H1 (cell line): Measurements from ENCODE around the gene RERE. TPM values are rescaled to one million over a fixed set of nuclear protein-coding genes. Genes with fewer than 3 reads are reported as not detected.

Source experiments
- CTCF ChIA-PET: fragments of 300-600 bp; sonication (Branson Sonifier 250); formaldehyde crosslinking; loops from one replicate; lab custom pipeline; 2021; ENCODE audit not compliant: partially characterized antibody; lab: Charles Lee
- POLR2A ChIA-PET: fragments of 300-600 bp; sonication (Branson Sonifier 250); formaldehyde crosslinking; loops from one replicate; lab custom pipeline; 2021; ENCODE audit warnings: inconsistent platforms; ENCODE audit not compliant: partially characterized antibody; lab: Charles Lee
- DNase-seq, 2 experiments: peaks; one replicate each; pipeline versions ENCODE4 v3.0.0 to v3.0.0-alpha.2; 2010 to 2022; ENCODE audit warnings: low spot score in 2 of 2, low read depth in 1 of 2, mixed read lengths in 1 of 2
- FAIRE-seq: peaks from 2 replicates; lab custom pipeline; 2011; peaks lifted over from hg19 to GRCh38; lab: Jason Lieb, UNC
- H2AFZ ChIP-seq: 2 replicates; pipeline ENCODE4 v1.8.1; 2012; ENCODE audit warnings: low read length, inconsistent platforms
- H2AK5ac ChIP-seq: 2 replicates; pipeline ENCODE4 v1.6.1; 2013; ENCODE audit warnings: low read depth, low read length
- H2BK120ac ChIP-seq: replicated peaks from 2 replicates; pipeline ENCODE3; 2013; ENCODE audit warnings: low read depth, low read length, inconsistent platforms
- H2BK12ac ChIP-seq: 2 replicates; pipeline ENCODE4 v1.6.1; 2013; ENCODE audit warnings: low read depth, low read length
- H2BK15ac ChIP-seq: 2 replicates; pipeline ENCODE4 v1.6.1; 2013; ENCODE audit warnings: low read length
- H2BK20ac ChIP-seq: 2 replicates; pipeline ENCODE4 v1.6.1; 2013; ENCODE audit warnings: low read length
- H2BK5ac ChIP-seq: 2 replicates; pipeline ENCODE4 v1.6.1; 2013; ENCODE audit warnings: low read depth, low read length
- H3K14ac ChIP-seq: 2 replicates; pipeline ENCODE4 v1.6.1; 2013; ENCODE audit warnings: inconsistent platforms; ENCODE audit not compliant: insufficient read length
- H3K18ac ChIP-seq: 2 replicates; pipeline ENCODE4 v1.6.1; 2013; ENCODE audit warnings: low read length; ENCODE audit errors: extremely low read depth
- H3K23ac ChIP-seq: 2 replicates; pipeline ENCODE4 v1.6.1; 2013; ENCODE audit warnings: inconsistent platforms; ENCODE audit not compliant: insufficient read length
- H3K23me2 ChIP-seq: 2 replicates; pipeline ENCODE4 v1.6.1; 2013; ENCODE audit warnings: low read depth, low read length
- H3K27ac ChIP-seq: 2 replicates; pipeline ENCODE4 v1.6.1; 2011; ENCODE audit warnings: low read depth, low read length, inconsistent platforms
- H3K27me3 ChIP-seq, 4 experiments: replicated peaks in 1 of 4; 1 replicate in 1 of 4; 2 replicates in 3 of 4; pipeline versions ENCODE4 v1.6.1 to v1.8.1; 2011 to 2013; ENCODE audit warnings: low read length in 3 of 4, mild to moderate bottlenecking in 3 of 4, inconsistent platforms in 2 of 4, mixed read lengths in 2 of 4, moderate library complexity in 1 of 4; ENCODE audit not compliant: control insufficient read depth in 3 of 4, insufficient read depth in 3 of 4; ENCODE audit errors: extremely low read depth in 1 of 4
- H3K36me3 ChIP-seq, 4 experiments: 2 replicates each; pipeline versions ENCODE4 v1.6.1 to v1.8.1; 2011 to 2013; ENCODE audit warnings: mild to moderate bottlenecking in 4 of 4, low read length in 3 of 4, moderate library complexity in 2 of 4, control low read depth in 1 of 4, inconsistent platforms in 1 of 4; ENCODE audit not compliant: insufficient read depth in 4 of 4, control insufficient read depth in 2 of 4
- H3K4ac ChIP-seq: replicated peaks from 2 replicates; pipeline ENCODE3; 2013; ENCODE audit warnings: low read length, low read depth, mixed read lengths, inconsistent platforms; ENCODE audit not compliant: insufficient read length
- H3K4me1 ChIP-seq, 4 experiments: replicated peaks in 1 of 4; 1 replicate in 1 of 4; 2 replicates in 3 of 4; pipeline versions ENCODE4 v1.6.1 to v1.8.1; 2011 to 2013; ENCODE audit warnings: low read length in 3 of 4, inconsistent platforms in 2 of 4, mixed read lengths in 1 of 4; ENCODE audit not compliant: insufficient read depth in 4 of 4, control insufficient read depth in 3 of 4
- H3K4me2 ChIP-seq, 2 experiments: 2 replicates each; pipeline versions ENCODE4 v1.6.1 to v1.8.1; 2011 to 2013; ENCODE audit warnings: low read depth in 2 of 2, low read length in 2 of 2, control low read depth in 1 of 2, inconsistent platforms in 1 of 2, mild to moderate bottlenecking in 1 of 2; ENCODE audit not compliant: insufficient read depth in 1 of 2
- H3K4me3 ChIP-seq, 4 experiments: fragments of 200-600, 300-600 bp in 1 of 4; sonication (generic), shearing (Covaris generic), sonication (Bioruptor Twin) in 1 of 4; 2 replicates each; pipeline versions ENCODE4 v1.5.1 to v1.8.1; 2011 to 2016; ENCODE audit warnings: low read length in 4 of 4, low read depth in 3 of 4, control low read depth in 2 of 4, inconsistent platforms in 2 of 4, mild to moderate bottlenecking in 2 of 4, mixed read lengths in 1 of 4, moderate library complexity in 1 of 4; ENCODE audit not compliant: insufficient read depth in 2 of 4; ENCODE audit errors: extremely low read depth in 1 of 4
- H3K56ac ChIP-seq: replicated peaks from 2 replicates; pipeline ENCODE3; 2013; ENCODE audit warnings: low read depth, mild to moderate bottlenecking, mixed read lengths, low read length, inconsistent platforms; ENCODE audit not compliant: insufficient read length
- H3K79me1 ChIP-seq: 2 replicates; pipeline ENCODE4 v1.6.1; 2013; ENCODE audit warnings: low read depth, low read length, control low read depth
- H3K79me2 ChIP-seq, 2 experiments: 2 replicates each; pipeline versions ENCODE4 v1.6.1 to v1.8.1; 2012 to 2013; ENCODE audit warnings: low read length in 2 of 2, mild to moderate bottlenecking in 2 of 2, inconsistent platforms in 1 of 2; ENCODE audit not compliant: insufficient read depth in 2 of 2, control insufficient read depth in 1 of 2
- H3K9ac ChIP-seq, 4 experiments: replicated peaks in 1 of 4; 1 replicate in 1 of 4; 2 replicates in 3 of 4; pipeline versions ENCODE4 v1.6.1 to v1.8.1; 2011 to 2013; ENCODE audit warnings: low read depth in 3 of 4, low read length in 3 of 4, control low read depth in 2 of 4, mild to moderate bottlenecking in 2 of 4, moderate library complexity in 2 of 4, inconsistent platforms in 1 of 4; ENCODE audit errors: extremely low read depth in 1 of 4
- H3K9me3 ChIP-seq, 2 experiments: 2 replicates each; pipeline versions ENCODE4 v1.6.1 to v1.8.1; 2012 to 2013; ENCODE audit warnings: mild to moderate bottlenecking in 2 of 2, moderate library complexity in 2 of 2, control low read depth in 1 of 2, inconsistent platforms in 1 of 2, low read depth in 1 of 2, low read length in 1 of 2, mixed read lengths in 1 of 2; ENCODE audit not compliant: insufficient read depth in 2 of 2
- H4K20me1 ChIP-seq, 2 experiments: replicated peaks in 1 of 2; 2 replicates each; pipeline versions ENCODE3 to v1.8.1; 2011 to 2013; ENCODE audit warnings: inconsistent platforms in 2 of 2, low read length in 2 of 2, mild to moderate bottlenecking in 1 of 2; ENCODE audit not compliant: insufficient read depth in 2 of 2, control insufficient read depth in 1 of 2
- H4K5ac ChIP-seq: 2 replicates; pipeline ENCODE4 v1.6.1; 2013; ENCODE audit warnings: low read length, low read depth, mixed read lengths, inconsistent platforms; ENCODE audit not compliant: insufficient read length
- H4K8ac ChIP-seq: 2 replicates; pipeline ENCODE4 v1.8.0; 2013; ENCODE audit warnings: mild to moderate bottlenecking, moderate library complexity, low read length, inconsistent platforms; ENCODE audit not compliant: insufficient read depth; ENCODE audit errors: extremely low read depth
- H4K91ac ChIP-seq: replicated peaks from 2 replicates; pipeline ENCODE3; 2013; ENCODE audit warnings: low read length, mixed read lengths, inconsistent platforms; ENCODE audit not compliant: insufficient read length
- CBX8 ChIP-seq: fragments of 300-800, 300-1000 bp; sonication (generic); IDR thresholded peaks from 2 replicates; pipeline ENCODE4 v1.7.1; 2016; ENCODE audit warnings: low read depth, low read length, borderline replicate concordance
- EGR1 ChIP-seq: IDR thresholded peaks from 2 replicates; pipeline ENCODE4 v1.6.1; 2011; ENCODE audit warnings: low read depth, low read length, borderline replicate concordance
- HDAC6 ChIP-seq: IDR thresholded peaks from one replicate; pipeline ENCODE4 v1.7.1; 2012; ENCODE audit warnings: low read depth, mild to moderate bottlenecking, inconsistent platforms, low read length, moderate library complexity
- JUN ChIP-seq: IDR thresholded peaks from 2 replicates; pipeline ENCODE4 v1.6.1; 2011; ENCODE audit warnings: low read depth, mild to moderate bottlenecking, improper control_type of control experiment, low read length
- JUND ChIP-seq: IDR thresholded peaks from 2 replicates; pipeline ENCODE4 v1.6.1; 2011; ENCODE audit warnings: mild to moderate bottlenecking, improper control_type of control experiment, low read length
- KDM1A ChIP-seq: fragments of 200-600, 300-600 bp; sonication (generic); IDR thresholded peaks from 2 replicates; pipeline ENCODE4 v1.7.1; 2016; ENCODE audit warnings: mild to moderate bottlenecking, low read length, borderline replicate concordance
- MAFK ChIP-seq: IDR thresholded peaks from 2 replicates; pipeline ENCODE4 v1.6.1; 2012; ENCODE audit warnings: low read depth, mild to moderate bottlenecking, improper control_type of control experiment, low read length
- PHF8 ChIP-seq: fragments of 200-600 bp; sonication (generic); conservative IDR thresholded peaks from 2 replicates; pipeline ENCODE4 v1.7.1; 2012; ENCODE audit warnings: low read depth, mild to moderate bottlenecking, inconsistent platforms, low read length, moderate library complexity
- SIN3A ChIP-seq, 2 experiments: IDR thresholded peaks in 1 of 2; conservative IDR thresholded peaks in 1 of 2; 2 replicates each; pipeline ENCODE4 v1.6.1; 2011 to 2012; ENCODE audit warnings: low read length in 2 of 2, improper control_type of control experiment in 1 of 2, low read depth in 1 of 2, mild to moderate bottlenecking in 1 of 2
- SP1 ChIP-seq: IDR thresholded peaks from 2 replicates; pipeline ENCODE4 v1.6.1; 2011; ENCODE audit warnings: low read depth, low read length
- SP2 ChIP-seq: IDR thresholded peaks from 2 replicates; pipeline ENCODE4 v1.6.1; 2012; ENCODE audit warnings: mild to moderate bottlenecking, low read length, inconsistent platforms
- USF2 ChIP-seq: IDR thresholded peaks from 2 replicates; pipeline ENCODE4 v1.6.1; 2011; ENCODE audit warnings: low read length, improper control_type of control experiment
- ZNF274 ChIP-seq: IDR thresholded peaks from 2 replicates; pipeline ENCODE4 v1.7.0; 2012; ENCODE audit warnings: low read length, borderline replicate concordance; ENCODE audit errors: extremely low read depth
- WGBS, 2 experiments: shearing (Covaris generic) in 1 of 2; methylation state at CpG; one replicate each; pipeline versions ENCODE4 v1.1.6 to v1.1.7; 2013 to 2015; ENCODE audit warnings: low lambda C conversion rate in 2 of 2, mixed read lengths in 2 of 2, inconsistent platforms in 1 of 2, low coverage in 1 of 2, missing lambda C conversion rate in 1 of 2; ENCODE audit not compliant: insufficient replicate concordance in 2 of 2, insufficient coverage in 1 of 2, insufficient read length in 1 of 2; ENCODE audit errors: extremely low coverage in 1 of 2, missing lambda C conversion rate in 1 of 2; 5-methylcytosine and 5-hydroxymethylcytosine counted together
- polyA plus RNA-seq, 7 experiments: library from polyadenylated mRNA; depleted of rRNA in 3 of 7; stranded (reverse) in 5 of 7; unstranded in 2 of 7; fragments of >200 nt in 5 of 7; fragments of 200-250 nt in 2 of 7; gene quantifications; 1 replicate in 5 of 7; 2 replicates in 1 of 7; 4 replicates in 1 of 7; pipeline versions ENCODE4 v1.2.1 to v1.2.3, GENCODE V29; 2011 to 2013; ENCODE audit warnings: missing spikeins in 2 of 7, mixed read lengths in 2 of 7
- total RNA-seq: library from RNA; stranded (reverse); fragmentation: NEBNext Ultra II Directional; extraction: Animal tissue kit (Norgen Biotek cat#: 25700); gene quantifications from 2 replicates; pipeline ENCODE4 v1.2.1, GENCODE V29; 2021

RERE gene
- total and polyA plus RNA-seq, 2 of the 8 experiments (the other 6 are each of a cell fraction or from before 2014, with no cell fraction given): 15.3 to 142 TPM

- Histone ChIP-seq H4K20me1 (no peaks in the 10 kb centered on the region), H3K18ac (no peak overlapping the region), H3K27me3 (no peaks in the 10 kb centered on the region), H4K5ac (no peak overlapping the region), H3K36me3 (peaks cover 0 to 5% (median 0%) of the 10 kb centered on the region in 4 experiments; a peak in 1 of 8 replicates), H4K91ac (no peak overlapping the region), H2BK12ac (no peak overlapping the region), H2AFZ (no peak overlapping the region), H3K4me2 (no peak overlapping the region), H3K4me1 (peaks cover 3 to 22% (median 18%) of the 10 kb centered on the region in 4 experiments; a peak in 6 of 7 replicates), H3K4ac (no peak overlapping the region), H3K14ac (no peak overlapping the region), H3K23me2 (no peaks in the 10 kb centered on the region), H3K56ac (no peak overlapping the region), H3K23ac (no peak overlapping the region), H3K4me3 (no peak overlapping the region), H2BK5ac (no peak overlapping the region), H3K9ac (no peak overlapping the region), H3K79me2 (peaks cover 0 to 56% of the 10 kb centered on the region in 2 experiments; a peak in 3 of 4 replicates), H3K27ac (no peak overlapping the region), H2BK20ac (no peak overlapping the region), H4K8ac (no peak overlapping the region), H3K79me1 (0 out of 2 replicates have a peak, but pooled peaks cover 3% of the 10 kb centered on the region), H2AK5ac (no peak overlapping the region), H2BK120ac (no peak overlapping the region), H3K9me3 (no peaks in the 10 kb centered on the region), H2BK15ac (no peak overlapping the region)
- WGBS, 2 experiments: 77% methylated on average over 1 of the region's 1 CpG; no CpG with 5 or more reads in 1 of the 2 experiments
- CTCF ChIA-PET: interaction anchor here (1.0 to 1.5 kb wide), 4 partner anchors 13 to 49 kb away, joined by 3 to 7 read pairs (median 3); no protein-coding TSS in a partner anchor
- no peak for DNase-seq
- POLR2A ChIA-PET: interaction anchor here (0.8 kb wide), 1 partner anchor 12 kb away, joined by 4 read pairs; no protein-coding TSS in a partner anchor
- no peak for FAIRE-seq
- TF ChIP-seq SP2 (no peak), JUND (no peak), JUN (no peak), KDM1A (no peak), PHF8 (no peak), CBX8 (no peak), EGR1 (no peak), SP1 (no peak), USF2 (no peak), SIN3A (conservative IDR thresholded peaks at IDR 0.05 in 1 of 2, IDR thresholded peaks at IDR 0.05 in 1 of 2; ENCODE audit: low read depth in 1 of 2, low read length in 2 of 2) (no peak), MAFK (no peak), ZNF274 (no peak), HDAC6 (no peak)
Observed at GRCh38 chr1:8456991-8457390, 360.4 kb downstream of the RERE start.
